H1 (cell line): ENCODE results near the gene TGOLN2. TPM values are rescaled to one million over a fixed set of nuclear protein-coding genes. Genes with fewer than 3 reads are reported as not detected.

Source experiments
- CEBPB ChIP-seq: IDR thresholded peaks from 2 replicates; pipeline ENCODE4 v1.6.1; 2012; ENCODE audit warnings: low read depth, low read length
- SAP30 ChIP-seq: fragments of 300-600 bp; sonication (generic); IDR thresholded peaks from 2 replicates; pipeline ENCODE4 v1.7.1; 2012; ENCODE audit warnings: low read length, moderate library complexity, mild to moderate bottlenecking, inconsistent platforms; ENCODE audit not compliant: insufficient read depth, insufficient replicate concordance
- polyA plus RNA-seq, 7 experiments: library from polyadenylated mRNA; depleted of rRNA in 3 of 7; stranded (reverse) in 5 of 7; unstranded in 2 of 7; fragments of >200 nt in 5 of 7; fragments of 200-250 nt in 2 of 7; gene quantifications; 1 replicate in 5 of 7; 2 replicates in 1 of 7; 4 replicates in 1 of 7; pipeline versions ENCODE4 v1.2.1 to v1.2.3, GENCODE V29; 2011 to 2013; ENCODE audit warnings: missing spikeins in 2 of 7, mixed read lengths in 2 of 7
- total RNA-seq: library from RNA; stranded (reverse); fragmentation: NEBNext Ultra II Directional; extraction: Animal tissue kit (Norgen Biotek cat#: 25700); gene quantifications from 2 replicates; pipeline ENCODE4 v1.2.1, GENCODE V29; 2021

Gene TGOLN2
- total and polyA plus RNA-seq, 2 of the 8 experiments (the other 6 are each of a cell fraction or from before 2014, with no cell fraction given) = 33.9 to 38.9 TPM

DNA sequence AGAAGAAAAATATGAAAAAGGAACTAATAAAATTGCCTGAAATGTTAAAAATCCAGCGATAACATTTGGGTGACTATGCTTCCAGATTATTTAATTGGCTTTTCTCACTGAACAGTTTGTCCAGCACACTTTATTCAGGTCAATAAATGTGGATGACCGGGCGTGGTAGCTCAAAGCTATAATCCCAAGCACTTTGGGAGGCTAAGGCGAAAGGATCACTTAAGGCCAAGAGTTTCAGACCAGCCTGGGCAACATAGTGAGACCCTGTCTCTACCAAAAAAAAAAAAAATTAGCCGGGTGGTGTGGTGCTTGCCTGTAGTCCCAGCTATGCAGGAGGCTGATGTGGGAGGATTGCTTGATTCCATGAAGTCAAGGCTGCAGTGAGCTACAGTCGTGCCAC, 55.4 kb downstream of the TGOLN2 start (continued):
- TF ChIP-seq SAP30 (no peak), CEBPB (no peak)
